C4-2B (cell line): Measurements from ENCODE around the gene TNFRSF1A.

Source experiments
- ZFX ChIP-seq: fragments of 450-650 bp; IDR thresholded peaks from 2 replicates; pipeline ENCODE4 v1.6.1; 2017
- TF ChIP-seq, protein P1 (sequence below): fragments of 450-650 bp; conservative IDR thresholded peaks from 2 replicates; pipeline ENCODE4 v1.5.1; 2017; ENCODE audit warnings: mild to moderate bottlenecking

DNA sequence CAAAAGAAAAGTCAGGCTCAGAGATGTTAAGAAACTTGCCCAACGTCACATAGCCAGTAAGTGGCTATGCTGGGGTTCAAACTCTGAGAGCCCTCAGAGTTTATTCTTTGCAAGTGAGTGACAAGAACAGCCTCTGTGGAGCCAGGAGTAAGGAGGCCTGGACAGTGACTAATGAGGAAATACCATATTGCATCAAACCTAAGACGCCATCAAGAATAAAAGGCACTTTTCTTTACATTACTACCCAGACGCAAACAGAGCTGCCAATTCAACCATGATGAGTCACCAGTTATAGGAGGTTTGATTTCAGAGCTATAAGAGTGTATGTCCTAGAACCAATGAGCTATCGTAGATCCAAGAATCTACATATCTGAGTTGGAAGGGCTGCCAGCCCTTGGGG is 9.4 kb downstream of the TNFRSF1A start:
- TF ChIP-seq, protein P1, sequence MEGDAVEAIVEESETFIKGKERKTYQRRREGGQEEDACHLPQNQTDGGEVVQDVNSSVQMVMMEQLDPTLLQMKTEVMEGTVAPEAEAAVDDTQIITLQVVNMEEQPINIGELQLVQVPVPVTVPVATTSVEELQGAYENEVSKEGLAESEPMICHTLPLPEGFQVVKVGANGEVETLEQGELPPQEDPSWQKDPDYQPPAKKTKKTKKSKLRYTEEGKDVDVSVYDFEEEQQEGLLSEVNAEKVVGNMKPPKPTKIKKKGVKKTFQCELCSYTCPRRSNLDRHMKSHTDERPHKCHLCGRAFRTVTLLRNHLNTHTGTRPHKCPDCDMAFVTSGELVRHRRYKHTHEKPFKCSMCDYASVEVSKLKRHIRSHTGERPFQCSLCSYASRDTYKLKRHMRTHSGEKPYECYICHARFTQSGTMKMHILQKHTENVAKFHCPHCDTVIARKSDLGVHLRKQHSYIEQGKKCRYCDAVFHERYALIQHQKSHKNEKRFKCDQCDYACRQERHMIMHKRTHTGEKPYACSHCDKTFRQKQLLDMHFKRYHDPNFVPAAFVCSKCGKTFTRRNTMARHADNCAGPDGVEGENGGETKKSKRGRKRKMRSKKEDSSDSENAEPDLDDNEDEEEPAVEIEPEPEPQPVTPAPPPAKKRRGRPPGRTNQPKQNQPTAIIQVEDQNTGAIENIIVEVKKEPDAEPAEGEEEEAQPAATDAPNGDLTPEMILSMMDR, result no peak
- no peak for TF ChIP-seq ZFX
